Hepatocyte (in vitro differentiated cells): Measurements from ENCODE around the gene ZNF184.

ENCODE experiments used
- CTCF ChIP-seq: fragments of 200-600 bp; sonication (generic); IDR thresholded peaks from 2 replicates; pipeline ENCODE4 v1.5.1; 2016; ENCODE audit warnings: antibody characterized with exemption, mild to moderate bottlenecking; ENCODE audit not compliant: poor library complexity
- EZH2 ChIP-seq: fragments of 200-600 bp; sonication (generic); IDR thresholded peaks from 2 replicates; pipeline ENCODE4 v1.6.1; 2016; ENCODE audit warnings: antibody characterized with exemption, mild to moderate bottlenecking, borderline replicate concordance

- TF ChIP-seq CTCF = no peak
- TF ChIP-seq EZH2 = no peak
Observed at GRCh38 chr6:27477318-27478013, 4.6 kb upstream of the ZNF184 start.
